ENCODE measurements around the gene SCGB1D1.

GRCh38 chr11:62146476-62147200, 43.4 kb upstream of the SCGB1D1 start:
- no peak for TF ChIP-seq CTCF (IDR thresholded peaks at IDR 0.05)
- TF ChIP-seq FOXJ3 (CRISPR knock-in tag; IDR thresholded peaks at IDR 0.05), result no peak
